GM18868 (cell line): ENCODE measurements around the gene HYAL4.
"Not testable (repeated sequence)": the region's sequence is repeated elsewhere in the genome, so short reads cannot be mapped to it uniquely, and the experiment has no call there.

Experiments used
- ATAC-seq: cut with Tn5 transposase; IDR thresholded peaks from one replicate; pipeline ENCODE4 v1.9.1; 2021; ENCODE audit warnings: mild to moderate bottlenecking, moderate library complexity; ENCODE audit not compliant: unreplicated experiment

The HYAL4 gene

DNA sequence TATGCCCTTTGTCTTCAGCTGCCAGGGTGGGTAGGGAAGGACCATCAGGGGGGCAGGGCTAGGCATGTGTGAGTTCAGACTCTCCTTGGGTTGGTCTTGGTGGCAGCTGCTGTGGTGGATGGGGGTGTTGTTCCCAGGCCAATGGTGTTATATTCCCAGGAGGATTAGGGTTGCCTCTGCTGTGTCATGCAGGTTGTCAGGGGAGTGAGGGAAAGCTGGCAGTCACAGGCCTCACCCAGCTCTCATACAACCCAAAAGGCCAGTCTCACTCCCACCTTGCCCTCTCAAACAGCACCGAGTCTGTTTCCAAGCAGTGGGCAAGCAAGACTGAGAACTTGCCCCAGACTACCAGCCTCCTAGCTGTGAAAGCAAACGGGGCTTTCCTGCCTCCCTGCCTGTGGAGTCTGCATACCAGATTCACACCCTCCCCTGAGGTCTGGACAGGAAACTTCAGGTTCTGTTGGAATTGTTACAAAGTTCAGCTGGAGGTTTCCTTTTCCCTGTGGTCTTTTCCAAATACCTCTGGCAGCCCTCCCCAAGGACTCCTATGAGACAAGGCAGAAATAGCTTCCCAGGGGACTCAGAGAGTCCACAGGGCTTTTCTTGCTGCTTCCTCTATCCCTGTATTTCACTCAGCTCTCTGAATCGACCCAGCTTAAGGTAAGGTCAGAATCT, 1.4 kb downstream of the HYAL4 start:
- peak; percentile 80 for ATAC-seq

DNA sequence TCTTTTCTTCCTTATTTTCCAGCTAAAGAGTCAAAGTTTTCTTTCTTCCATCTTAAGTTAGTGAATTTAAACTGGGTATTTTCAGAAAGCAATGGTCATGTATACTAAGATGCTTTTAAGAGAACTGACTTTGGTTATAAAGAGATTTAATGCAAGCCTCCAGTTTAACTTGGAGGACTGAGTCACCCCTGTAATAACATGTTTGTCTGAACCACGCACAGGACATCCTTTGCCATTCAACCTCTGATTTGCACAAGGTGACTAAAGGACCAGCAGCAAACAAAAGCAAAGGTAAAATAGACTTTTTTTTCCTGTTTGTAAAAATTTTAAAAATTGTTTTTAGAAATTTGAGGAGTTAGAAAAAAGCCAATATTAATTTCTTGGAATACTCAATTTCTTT, 2.9 kb downstream of the HYAL4 start:
- ATAC-seq, result no peak

DNA sequence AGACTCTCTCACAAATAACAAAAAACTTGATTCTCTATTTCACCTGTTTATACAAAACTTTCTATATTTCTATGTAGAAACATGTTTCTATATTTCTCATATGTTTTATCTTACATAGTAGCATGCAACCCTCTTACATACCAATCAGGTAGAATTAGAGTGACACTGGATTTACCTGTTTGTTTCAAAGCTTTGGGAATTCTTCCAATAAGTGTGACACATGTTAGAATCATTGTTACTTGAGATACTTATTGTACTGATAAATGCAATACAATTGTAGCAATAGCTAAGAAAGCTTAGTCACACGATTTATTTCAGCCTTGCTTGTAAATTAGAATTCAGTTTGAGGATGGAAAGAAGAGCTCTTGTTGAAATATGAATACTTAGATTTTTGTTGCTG, 4.9 kb downstream of the HYAL4 start:
- no peak for ATAC-seq

DNA sequence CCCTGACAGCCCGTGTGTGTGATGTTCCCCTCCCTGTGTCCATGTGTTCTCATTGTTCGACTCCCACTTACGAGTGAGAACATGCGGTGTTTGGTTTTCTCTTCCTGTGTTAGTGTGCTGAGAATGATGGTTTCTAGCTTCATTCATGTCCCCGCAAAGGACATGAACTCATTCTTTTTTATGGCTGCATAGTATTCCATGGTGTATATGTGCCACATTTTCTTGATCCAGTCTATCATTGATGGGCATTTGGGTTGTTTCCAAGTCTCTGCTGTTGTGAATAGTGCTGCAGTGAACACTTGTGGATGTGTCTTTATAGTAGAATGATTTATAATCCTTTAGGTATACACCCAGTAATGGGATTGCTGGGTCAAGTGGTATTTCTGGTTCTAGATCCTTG, 6.4 kb downstream of the HYAL4 start:
- ATAC-seq, result not testable (repeated sequence)

DNA sequence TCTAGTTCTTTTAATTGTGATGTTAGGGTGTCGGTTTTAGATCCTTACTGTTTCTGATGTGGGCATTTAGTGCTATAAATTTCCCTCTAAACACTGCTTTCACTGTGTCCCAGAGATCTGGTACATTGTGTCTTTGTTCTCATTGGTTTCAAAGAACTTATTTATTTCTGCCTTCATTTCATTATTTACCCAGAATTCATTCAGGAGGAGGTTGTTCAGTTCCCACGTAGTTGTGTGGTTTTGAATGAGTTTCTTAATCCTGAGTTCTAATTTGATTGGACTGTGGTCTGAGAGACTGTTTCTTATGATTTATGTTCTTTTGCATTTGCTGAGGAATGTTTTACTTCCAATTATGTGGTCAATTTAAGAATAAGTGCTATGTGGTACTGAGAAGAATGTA, 9.3 kb downstream of the HYAL4 start:
- not testable (repeated sequence) for ATAC-seq

DNA sequence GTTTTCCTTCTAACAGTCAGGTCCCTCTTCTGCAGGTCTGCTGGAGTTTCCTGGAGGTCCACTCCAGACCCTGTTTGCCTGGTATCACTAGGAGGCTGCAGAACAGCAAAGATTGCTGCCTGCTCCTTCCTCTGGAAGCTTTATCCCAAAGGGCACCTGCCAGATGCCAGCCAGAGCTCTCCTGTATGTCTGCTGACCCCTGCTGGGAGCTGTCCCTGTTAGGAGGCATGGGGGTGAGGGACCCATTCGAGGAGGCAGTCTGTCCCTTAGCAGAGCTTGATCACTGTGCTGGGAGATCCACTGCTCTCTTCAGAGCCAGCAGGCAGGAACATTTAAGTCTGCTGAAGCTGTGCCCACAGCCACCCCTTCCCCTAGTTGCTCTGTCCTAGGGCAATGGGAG, 11.5 kb downstream of the HYAL4 start:
- ATAC-seq, result not testable (repeated sequence)

DNA sequence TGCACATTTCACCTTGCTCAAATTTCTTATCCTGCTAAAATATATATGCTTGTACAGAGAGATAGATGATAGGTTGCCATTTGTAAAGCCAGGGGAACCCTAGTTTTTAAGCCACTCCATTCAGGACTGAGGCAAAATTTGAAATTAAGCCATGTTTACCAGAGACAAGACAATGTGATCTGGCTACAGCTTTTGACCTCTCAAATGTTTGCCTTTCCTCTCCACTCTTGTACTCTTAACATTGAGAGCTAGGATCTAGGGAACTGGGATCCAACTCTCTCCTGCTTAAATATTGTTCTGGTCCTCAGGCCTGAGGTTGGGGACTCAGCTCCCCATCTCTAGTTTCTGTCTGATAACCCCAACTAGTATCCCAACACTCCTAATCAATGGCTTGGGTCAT, 15.9 kb downstream of the HYAL4 start:
- ATAC-seq, result no peak

DNA sequence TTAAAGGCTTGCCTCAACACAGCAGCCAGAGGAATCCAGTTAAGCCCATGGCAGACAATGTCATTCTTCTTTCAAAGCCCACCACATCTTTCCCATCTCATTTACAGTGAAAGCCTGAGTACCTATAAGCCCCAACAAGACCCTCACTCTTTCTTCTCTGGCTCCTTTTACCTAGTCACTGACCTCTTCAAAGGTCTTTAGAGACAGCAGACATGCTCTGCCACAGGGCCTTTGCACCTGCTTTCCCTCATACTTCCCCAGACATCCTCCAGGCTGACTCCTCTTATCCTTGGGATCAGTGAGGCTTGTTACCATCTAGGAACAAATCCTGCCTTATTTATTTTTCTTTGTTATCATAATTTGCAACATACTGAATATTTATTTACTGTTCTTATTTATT, 17.8 kb downstream of the HYAL4 start:
- no peak for ATAC-seq

DNA sequence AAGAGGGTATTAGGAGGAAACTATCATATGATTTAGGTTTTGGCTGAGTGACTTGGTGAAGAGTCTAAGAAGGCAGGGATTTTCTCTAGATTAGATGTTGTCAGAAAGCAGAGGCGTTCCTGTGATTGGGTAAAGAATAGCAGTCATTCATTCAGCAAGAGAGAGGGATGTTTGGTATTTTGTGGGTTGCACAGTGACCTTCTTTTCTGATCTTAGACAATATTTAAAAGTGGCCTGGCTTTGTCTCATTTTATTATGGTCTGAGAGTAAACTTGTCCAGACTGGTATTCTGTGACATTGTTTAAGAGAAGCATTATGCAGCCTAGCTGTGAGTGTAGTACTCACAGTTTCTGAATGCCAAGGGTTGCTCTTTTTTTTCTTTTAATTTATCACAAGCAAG, 18.5 kb downstream of the HYAL4 start:
- ATAC-seq, result no peak

DNA sequence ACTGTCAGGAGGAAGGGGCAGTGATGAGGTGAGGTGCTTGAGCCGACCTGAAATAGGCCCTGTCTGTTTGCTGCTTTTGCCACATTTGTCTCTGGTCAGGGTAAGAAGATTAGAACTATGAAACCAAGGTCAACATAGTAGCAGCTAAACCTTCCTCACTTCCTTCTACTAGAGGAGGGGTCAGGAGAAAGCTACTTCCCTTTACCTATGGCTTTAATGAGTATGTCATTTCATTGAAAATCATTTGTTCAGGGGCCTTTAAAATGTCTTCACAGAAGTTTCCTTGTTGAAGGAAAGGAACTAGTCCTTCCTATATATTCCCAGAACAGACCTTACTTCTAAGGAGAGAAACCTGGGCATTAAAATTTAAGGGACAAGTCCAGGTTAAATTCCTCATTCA, 19.0 kb downstream of the HYAL4 start:
- ATAC-seq, result no peak

DNA sequence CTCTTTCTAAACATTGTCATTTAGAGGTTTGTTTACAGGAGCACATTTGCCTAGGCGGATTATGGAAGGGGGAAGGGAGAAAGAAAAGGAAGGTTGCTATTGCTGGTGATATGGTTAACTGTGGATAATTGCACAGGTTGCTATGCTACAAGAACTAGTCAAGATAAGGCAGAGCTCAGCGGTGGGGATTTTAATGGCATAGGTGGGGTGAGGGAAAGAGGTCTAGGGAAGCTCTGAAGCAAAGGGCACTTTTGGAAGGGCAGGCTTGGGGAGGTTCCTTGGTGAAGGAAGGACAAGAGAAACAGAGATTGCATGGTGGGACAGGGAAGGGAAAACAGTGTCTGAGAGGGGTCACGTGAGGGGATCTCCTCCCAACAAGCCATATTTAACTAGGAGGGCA, 19.5 kb downstream of the HYAL4 start:
- no peak for ATAC-seq

DNA sequence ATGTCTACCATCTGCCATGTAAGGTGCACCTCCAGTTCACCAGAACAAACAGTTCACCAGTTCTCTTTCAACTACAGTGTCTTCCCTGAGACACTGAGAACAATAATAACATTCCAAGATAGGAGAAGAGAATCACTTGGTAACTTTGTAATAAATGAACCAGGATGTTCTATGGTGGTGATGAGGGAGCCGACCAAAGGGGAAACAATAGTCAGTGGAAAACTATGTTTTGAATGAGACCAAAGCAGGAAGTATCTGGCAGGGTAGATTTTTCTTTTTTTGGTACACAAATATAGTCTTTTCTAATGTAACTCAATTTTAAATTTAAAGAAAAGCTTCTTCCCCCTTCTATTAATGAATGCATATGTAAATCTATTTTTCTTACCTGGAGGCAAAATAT, 20.0 kb downstream of the HYAL4 start:
- no peak for ATAC-seq

DNA sequence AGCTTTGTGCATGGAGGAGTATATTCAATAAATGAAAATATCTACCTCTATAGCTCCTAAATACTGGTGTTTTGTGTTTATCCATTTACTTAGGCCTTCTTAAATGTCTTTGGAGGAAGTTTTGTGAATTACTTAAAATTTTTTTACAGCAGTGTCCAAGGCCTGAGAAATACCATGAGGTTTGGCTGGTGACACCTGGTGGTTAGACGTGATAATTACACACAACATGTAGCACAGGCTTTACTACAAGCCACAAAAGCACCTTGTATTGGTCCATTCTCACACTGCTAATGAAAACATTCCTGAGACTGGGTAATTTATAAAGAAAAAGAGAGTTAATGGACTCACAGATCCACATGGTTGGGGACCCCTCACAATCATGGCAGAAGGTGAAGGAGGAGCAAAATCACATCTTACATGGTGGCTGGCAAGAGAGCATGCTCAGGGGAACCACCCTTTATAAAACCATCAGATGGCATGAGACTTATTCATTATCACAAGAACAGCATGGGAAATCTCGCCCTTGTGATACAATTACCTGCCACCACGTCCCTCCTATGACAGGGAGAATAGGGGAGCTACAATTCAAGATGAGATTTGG, 20.6 kb downstream of the HYAL4 start:
- peak; percentile 78 for ATAC-seq

DNA sequence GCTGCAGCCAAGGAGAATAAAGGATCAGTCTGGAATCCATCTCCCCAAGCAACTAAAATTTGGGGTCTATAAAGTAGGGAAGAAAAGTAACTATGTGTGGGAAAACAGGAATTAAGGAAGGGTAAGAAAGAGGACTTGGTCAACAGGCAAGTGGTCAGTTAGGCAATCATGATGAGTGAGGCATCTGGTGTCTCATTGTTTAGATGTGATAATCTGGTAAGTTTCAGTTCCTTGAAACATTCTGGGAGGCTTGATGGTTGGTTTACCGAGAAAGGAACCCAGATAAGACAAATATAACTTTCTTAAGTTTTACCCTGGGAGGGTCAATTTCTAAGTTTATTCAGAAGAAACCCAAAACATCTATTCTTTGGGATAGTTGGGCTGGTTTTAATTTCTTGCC, 22.3 kb downstream of the HYAL4 start:
- ATAC-seq, result peak; percentile 34

DNA sequence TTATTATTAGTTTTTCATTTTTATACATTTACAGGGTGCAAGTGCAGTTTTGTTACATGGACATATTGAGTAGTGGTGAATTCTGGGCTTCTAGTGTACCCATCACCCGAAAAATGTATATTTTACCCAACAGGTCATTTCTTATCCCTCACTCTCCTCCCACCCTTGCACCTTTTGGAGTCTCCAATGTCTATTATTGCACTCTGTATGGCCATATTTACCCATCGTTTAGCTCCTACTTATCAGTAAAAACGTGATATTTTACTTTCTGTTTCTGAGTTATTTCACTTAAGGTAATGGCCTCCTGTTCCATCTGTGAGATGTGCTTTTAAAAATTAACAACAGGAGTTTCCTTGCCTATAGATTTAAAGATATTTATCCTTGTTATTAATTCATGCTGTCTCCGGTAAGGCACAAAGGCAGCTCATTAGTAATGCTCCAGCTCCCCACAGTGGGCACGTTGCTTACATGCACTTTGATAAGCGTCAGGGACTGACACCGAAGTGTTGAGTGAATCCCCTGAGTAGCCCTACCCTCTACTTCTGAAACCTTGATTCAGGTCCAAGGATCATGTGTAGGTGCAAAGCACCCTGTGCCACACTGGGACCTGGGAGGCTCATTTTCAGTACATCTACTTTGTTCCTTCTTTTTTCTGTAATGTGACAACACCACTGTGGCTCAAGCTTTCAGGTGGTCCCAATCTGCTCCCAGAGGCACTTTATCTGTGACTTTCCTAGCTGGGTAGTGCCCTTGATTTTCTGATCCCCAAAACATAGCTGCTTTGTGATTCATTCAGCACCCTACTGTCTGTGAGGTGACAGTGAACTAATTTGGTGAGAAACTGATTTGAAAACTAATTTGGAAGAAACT, 27.3 kb downstream of the HYAL4 start:
- peak; percentile 94 for ATAC-seq

DNA sequence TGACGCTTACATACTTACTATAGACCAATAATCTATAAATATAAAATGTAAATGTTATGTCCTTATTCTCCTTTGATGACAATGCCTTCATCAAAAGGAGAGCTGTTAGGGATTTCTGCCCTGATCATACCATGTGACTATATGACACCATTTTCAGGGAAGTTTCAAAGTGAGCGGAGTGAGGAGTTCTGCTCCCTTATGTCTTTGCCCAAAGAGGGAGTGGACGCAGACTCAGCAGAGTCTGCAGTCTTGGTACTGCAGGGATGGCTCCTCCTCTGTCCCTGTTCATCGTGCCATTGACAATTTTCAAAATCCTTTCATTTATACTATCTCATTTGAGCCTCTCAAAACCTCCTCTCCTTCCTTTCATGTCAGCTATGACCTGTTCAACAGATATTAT, 27.9 kb downstream of the HYAL4 start:
- ATAC-seq, result no peak

DNA sequence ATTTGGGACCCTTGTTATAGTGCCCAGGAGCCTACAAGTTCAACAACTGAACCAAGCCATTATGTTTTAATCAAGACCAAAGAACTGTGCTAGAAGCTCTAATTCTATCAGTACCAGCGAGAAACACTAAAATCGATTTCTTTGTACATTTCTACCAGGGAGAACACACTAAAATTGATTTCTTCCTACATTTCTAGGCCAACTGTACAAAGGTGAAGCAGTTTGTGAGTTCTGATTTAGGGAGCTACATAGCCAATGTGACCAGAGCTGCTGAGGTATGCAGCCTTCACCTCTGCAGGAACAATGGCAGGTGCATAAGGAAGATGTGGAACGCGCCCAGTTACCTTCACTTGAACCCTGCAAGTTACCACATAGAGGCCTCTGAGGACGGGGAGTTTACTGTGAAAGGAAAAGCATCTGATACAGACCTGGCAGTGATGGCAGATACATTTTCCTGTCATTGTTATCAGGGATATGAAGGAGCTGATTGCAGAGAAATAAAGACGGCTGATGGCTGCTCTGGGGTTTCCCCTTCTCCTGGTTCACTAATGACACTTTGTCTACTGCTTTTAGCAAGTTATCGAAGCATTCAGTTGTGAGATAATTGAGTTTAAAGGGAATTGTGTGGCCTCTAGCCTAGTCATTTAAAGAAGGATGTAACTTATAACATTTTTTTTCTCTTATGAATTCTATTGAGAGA, 31.7 kb downstream of the HYAL4 start:
- ATAC-seq, result peak; percentile 54

DNA sequence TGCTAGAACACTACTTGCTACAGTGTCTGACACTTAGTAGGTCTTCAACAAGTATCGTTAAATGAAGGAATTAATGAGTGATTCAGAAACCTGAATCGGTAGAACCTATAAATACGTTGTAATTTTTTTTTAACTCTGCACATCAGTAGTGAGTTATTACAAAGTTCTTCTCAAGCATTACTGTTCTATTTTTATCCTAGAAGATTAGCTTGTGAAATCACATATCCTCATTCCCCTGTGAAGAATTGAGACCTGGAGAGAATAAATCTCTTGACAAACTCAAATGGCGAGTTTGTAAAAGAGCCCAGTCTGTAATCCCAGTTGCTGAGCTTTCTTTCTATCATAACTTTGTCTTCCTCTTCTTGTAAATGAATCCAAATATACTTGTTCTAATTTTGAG, 34.7 kb downstream of the HYAL4 start:
- no peak for ATAC-seq

DNA sequence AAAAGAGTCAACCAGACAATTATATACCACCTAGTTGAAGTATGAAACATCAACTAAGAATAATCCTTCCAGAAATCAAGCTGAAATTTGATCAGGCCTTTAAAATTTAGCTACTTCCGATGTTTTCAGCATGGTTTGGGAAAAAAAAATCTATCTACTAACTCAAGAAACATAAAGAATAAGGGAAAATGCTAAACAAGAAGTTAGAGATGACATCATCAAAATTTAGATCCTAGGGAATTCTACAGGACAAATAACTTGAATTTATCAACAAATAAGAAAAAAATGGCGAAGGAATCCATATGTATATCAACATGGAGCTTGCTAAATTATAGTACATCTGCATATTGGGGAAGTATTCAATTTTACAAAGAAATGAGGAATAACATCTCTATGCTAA, 36.3 kb downstream of the HYAL4 start:
- no peak for ATAC-seq

DNA sequence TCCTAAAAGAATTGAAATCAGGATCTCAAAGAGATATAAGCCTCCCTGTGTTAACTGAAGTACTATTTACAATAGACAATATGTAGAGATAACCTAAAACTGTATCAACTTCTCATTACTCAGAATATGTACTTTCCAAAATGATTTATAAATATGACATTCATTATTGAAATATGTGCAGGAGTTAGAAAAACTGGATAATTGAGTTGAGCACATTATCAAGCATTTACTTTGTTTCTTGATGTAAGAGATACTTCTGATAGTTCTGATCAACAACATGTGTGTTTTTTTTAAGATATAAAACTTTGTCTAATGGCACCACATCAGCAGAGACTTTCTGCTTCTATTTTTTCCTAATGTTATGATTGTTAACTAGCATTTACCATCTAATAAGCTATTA, 38.2 kb downstream of the HYAL4 start:
- ATAC-seq, result no peak

DNA sequence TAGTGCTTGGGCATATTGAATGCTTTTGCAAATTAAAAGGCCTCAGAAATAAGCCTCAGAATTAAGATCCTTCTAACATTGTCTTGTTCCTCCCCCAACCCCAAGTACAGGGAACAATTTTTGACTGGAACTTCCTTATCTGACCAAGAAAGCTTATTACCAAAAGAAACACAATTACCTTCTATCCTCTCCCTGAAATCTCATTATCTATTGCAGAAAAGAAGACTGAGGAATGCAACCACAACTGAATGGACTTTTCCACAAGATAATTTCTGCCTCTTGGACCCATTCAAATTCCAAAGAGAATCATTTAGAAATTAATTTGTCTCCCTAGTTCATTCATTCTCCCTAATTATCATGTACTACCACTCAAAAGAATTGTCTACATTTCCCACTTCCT, 43.2 kb downstream of the HYAL4 start:
- ATAC-seq, result no peak
